Natural killer cell (primary cell): Measurements from ENCODE around the gene BAIAP2. TPM values are rescaled to one million over a fixed set of nuclear protein-coding genes. Genes with fewer than 3 reads are reported as not detected.

Source experiments
- ATAC-seq, 3 donors: fragments of 150-1000 bp in 2 of 3; fragments of 200-7000 bp in 1 of 3; cut with Tn5 transposase; 1 replicate in 1 of 3; 2 replicates in 2 of 3; pipeline ENCODE4 v1.10.0; 2021; ENCODE audit warnings: mild to moderate bottlenecking in 2 of 3, moderate library complexity in 2 of 3
- DNase-seq, 2 donors: peaks; one replicate each; pipeline versions ENCODE4 v3.0.0 to v3.0.0-alpha.2; 2013 to 2021; ENCODE audit warnings: mixed read lengths in 1 of 2
- H3K27ac ChIP-seq: one replicate; pipeline ENCODE4 v1.5.1; 2013; ENCODE audit warnings: mild to moderate bottlenecking, low read length
- H3K27me3 ChIP-seq: one replicate; pipeline ENCODE4 v1.6.1; 2013; ENCODE audit warnings: low read length; ENCODE audit not compliant: control insufficient read depth, insufficient read depth
- H3K36me3 ChIP-seq: one replicate; pipeline ENCODE4 v1.6.1; 2013; ENCODE audit warnings: low read length; ENCODE audit not compliant: control insufficient read depth, insufficient read depth
- H3K4me1 ChIP-seq: one replicate; pipeline ENCODE4 v1.6.1; 2013; ENCODE audit warnings: low read length; ENCODE audit not compliant: control insufficient read depth, insufficient read depth
- H3K4me3 ChIP-seq: one replicate; pipeline ENCODE4 v1.5.1; 2013; ENCODE audit warnings: low read length
- H3K9me3 ChIP-seq: one replicate; pipeline ENCODE4 v1.6.1; 2013; ENCODE audit warnings: low read length; ENCODE audit not compliant: control insufficient read depth, insufficient read depth
- H3K27ac Mint-ChIP-seq, 2 donors: one replicate each; pipeline ENCODE4 v1.8.0; 2022; ENCODE audit warnings: mild to moderate bottlenecking in 2 of 2, mixed read lengths in 2 of 2, moderate library complexity in 1 of 2
- H3K27me3 Mint-ChIP-seq, 2 donors: one replicate each; pipeline ENCODE4 v1.8.0; 2022; ENCODE audit warnings: low read depth in 2 of 2, mixed read lengths in 2 of 2
- H3K36me3 Mint-ChIP-seq: one replicate; pipeline ENCODE4 v1.8.0; 2022; ENCODE audit warnings: mixed read lengths
- H3K4me1 Mint-ChIP-seq, 2 donors: one replicate each; pipeline ENCODE4 v1.8.0; 2022; ENCODE audit warnings: mixed read lengths in 2 of 2
- H3K4me3 Mint-ChIP-seq: one replicate; pipeline ENCODE4 v1.8.0; 2022; ENCODE audit warnings: mild to moderate bottlenecking, moderate library complexity, mixed read lengths
- H3K9me3 Mint-ChIP-seq, 2 donors: one replicate each; pipeline ENCODE4 v1.8.0; 2022; ENCODE audit warnings: mixed read lengths in 2 of 2
- WGBS: methylation state at CpG from one replicate; pipeline ENCODE4 v1.1.7; 2013; ENCODE audit warnings: missing lambda C conversion rate; ENCODE audit not compliant: insufficient coverage; 5-methylcytosine and 5-hydroxymethylcytosine counted together
- intact Hi-C: fragments of 100-400 bp; cut with micrococcal nuclease; formaldehyde crosslinking; loops from one replicate; pipeline ENCODE4 v1.14.2; 2022
- total RNA-seq, 4 donors: library from RNA; stranded (reverse); fragments of 120-200 nt in 1 of 4; gene quantifications; one replicate each; pipeline versions ENCODE4 v1.2.3 to v1.2.4, GENCODE V29; 2013 to 2022
- TF ChIP-seq, protein P1 (sequence below): fragments of 200-600 bp; IDR thresholded peaks from one replicate; pipeline ENCODE4 v1.8.0; 2022; ENCODE audit warnings: antibody characterized with exemption

Gene BAIAP2
- total RNA-seq, 3 donors from 2014 or later (not counting 1 experiment from before 2014, with no cell fraction given): 6.7 to 12.3 (median 10.4) TPM

DNA sequence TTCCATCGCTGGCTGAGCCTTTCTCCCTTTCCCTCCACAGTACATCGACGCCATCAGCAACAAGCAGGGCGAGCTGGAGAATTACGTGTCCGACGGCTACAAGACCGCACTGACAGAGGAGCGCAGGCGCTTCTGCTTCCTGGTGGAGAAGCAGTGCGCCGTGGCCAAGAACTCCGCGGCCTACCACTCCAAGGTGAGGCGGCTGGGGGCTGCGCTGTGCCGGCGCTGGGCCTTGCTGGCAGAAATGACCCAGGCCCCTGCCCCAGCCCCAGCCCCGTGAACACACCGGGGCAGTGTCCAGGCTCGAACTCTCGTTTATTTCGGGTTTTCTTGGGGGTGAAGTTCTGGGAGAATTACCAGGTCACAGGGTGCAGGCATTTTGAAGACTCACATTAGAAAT lies 64.9 kb downstream of the BAIAP2 start:
- Histone ChIP-seq H3K9me3 (no peaks in the 10 kb centered on the region), H3K36me3 (no peaks in the 10 kb centered on the region), H3K27me3 (no peaks in the 10 kb centered on the region), H3K4me1 (peaks cover 41% of the 10 kb centered on the region), H3K27ac (no peak overlapping the region), H3K4me3 (no peak overlapping the region)
- TF ChIP-seq, protein P1, sequence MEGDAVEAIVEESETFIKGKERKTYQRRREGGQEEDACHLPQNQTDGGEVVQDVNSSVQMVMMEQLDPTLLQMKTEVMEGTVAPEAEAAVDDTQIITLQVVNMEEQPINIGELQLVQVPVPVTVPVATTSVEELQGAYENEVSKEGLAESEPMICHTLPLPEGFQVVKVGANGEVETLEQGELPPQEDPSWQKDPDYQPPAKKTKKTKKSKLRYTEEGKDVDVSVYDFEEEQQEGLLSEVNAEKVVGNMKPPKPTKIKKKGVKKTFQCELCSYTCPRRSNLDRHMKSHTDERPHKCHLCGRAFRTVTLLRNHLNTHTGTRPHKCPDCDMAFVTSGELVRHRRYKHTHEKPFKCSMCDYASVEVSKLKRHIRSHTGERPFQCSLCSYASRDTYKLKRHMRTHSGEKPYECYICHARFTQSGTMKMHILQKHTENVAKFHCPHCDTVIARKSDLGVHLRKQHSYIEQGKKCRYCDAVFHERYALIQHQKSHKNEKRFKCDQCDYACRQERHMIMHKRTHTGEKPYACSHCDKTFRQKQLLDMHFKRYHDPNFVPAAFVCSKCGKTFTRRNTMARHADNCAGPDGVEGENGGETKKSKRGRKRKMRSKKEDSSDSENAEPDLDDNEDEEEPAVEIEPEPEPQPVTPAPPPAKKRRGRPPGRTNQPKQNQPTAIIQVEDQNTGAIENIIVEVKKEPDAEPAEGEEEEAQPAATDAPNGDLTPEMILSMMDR: no peak
- Mint-ChIP-seq H3K36me3 (no peaks in the 10 kb centered on the region), H3K4me1 (peaks cover 0 to 11% of the 10 kb centered on the region in 2 donors), H3K27me3 (no peaks in the 10 kb centered on the region), H3K27ac (no peak overlapping the region), H3K9me3 (no peaks in the 10 kb centered on the region), H3K4me3 (no peak overlapping the region)
- ATAC-seq (no peak), DNase-seq (no peak)
- 94% methylated on average over 23 of the region's 23 CpGs for WGBS
- intact Hi-C loops: loop anchor here (2.0 to 10.0 kb wide), 2 partner anchors 111 to 675 kb away; no protein-coding TSS in a partner anchor

DNA sequence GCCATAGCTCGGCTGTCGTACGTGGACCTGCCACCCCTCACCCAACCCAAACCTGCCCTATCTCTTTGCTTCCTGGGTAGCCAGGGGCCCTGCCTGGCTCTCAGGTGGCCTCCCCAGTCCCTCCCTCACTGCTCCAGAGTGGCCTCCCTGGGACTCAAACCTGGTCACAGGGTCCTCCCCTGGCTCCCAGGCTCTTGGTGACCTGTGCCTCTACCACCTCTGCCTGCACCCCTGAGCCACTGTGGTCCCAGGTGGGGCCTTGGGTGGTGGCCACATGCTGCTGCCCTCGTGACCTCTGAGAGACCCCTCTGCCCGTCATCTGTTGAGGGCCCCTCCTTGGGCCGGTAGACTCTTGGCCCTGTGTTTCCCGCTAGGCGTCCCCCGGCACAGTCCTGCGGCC lies 65.7 kb downstream of the BAIAP2 start:
- Mint-ChIP-seq H3K27ac (no peak overlapping the region), H3K9me3 (no peaks in the 10 kb centered on the region), H3K27me3 (no peaks in the 10 kb centered on the region), H3K36me3 (no peaks in the 10 kb centered on the region), H3K4me1 (peaks cover 0 to 11% of the 10 kb centered on the region in 2 donors), H3K4me3 (no peak overlapping the region)
- WGBS: 93% methylated on average over 10 of the region's 10 CpGs
- ATAC-seq: no peak
- intact Hi-C loops: loop anchor here (1.0 to 10.0 kb wide), 4 partner anchors 77 to 676 kb away; no protein-coding TSS in a partner anchor
- peaks cover 33% of the 10 kb centered on the region for H3K4me1 ChIP-seq
- no peak overlapping the region for H3K27ac ChIP-seq
- H3K36me3 ChIP-seq: no peaks in the 10 kb centered on the region
- no peak overlapping the region for H3K4me3 ChIP-seq
- H3K9me3 ChIP-seq: no peaks in the 10 kb centered on the region
- no peak for DNase-seq
- H3K27me3 ChIP-seq: no peaks in the 10 kb centered on the region
- TF ChIP-seq, protein P1: no peak

GRCh38 chr17:81101614-81102306 lies 66.8 kb downstream of the BAIAP2 start:
- intact Hi-C loops: loop anchor here (1.0 to 10.0 kb wide), 4 partner anchors 78 to 677 kb away; no protein-coding TSS in a partner anchor
- H3K27ac ChIP-seq: no peak overlapping the region
- no peaks in the 10 kb centered on the region for H3K9me3 ChIP-seq
- Mint-ChIP-seq H3K4me1 (peaks cover 0 to 8% of the 10 kb centered on the region in 2 donors), H3K27me3 (no peaks in the 10 kb centered on the region), H3K4me3 (no peak overlapping the region), H3K9me3 (no peaks in the 10 kb centered on the region), H3K36me3 (no peaks in the 10 kb centered on the region), H3K27ac (no peak overlapping the region)
- DNase-seq (peak; percentile 87 to 94), ATAC-seq (peak; percentile 99 to 100 (median 99))
- peaks cover 22% of the 10 kb centered on the region for H3K4me1 ChIP-seq
- no peaks in the 10 kb centered on the region for H3K36me3 ChIP-seq
- WGBS: 37% methylated on average over 33 of the region's 33 CpGs
- no peak overlapping the region for H3K4me3 ChIP-seq
- TF ChIP-seq, protein P1: peak; percentile 100
- no peaks in the 10 kb centered on the region for H3K27me3 ChIP-seq
